ENCODE results near the gene MARK4.

Gene MARK4

GRCh38 chr19:45275370-45275971 lies 24.4 kb downstream of the MARK4 start:
- no peak for DNase-seq

GRCh38 chr19:45276284-45276687 lies 25.2 kb downstream of the MARK4 start:
- no peak for DNase-seq

DNA sequence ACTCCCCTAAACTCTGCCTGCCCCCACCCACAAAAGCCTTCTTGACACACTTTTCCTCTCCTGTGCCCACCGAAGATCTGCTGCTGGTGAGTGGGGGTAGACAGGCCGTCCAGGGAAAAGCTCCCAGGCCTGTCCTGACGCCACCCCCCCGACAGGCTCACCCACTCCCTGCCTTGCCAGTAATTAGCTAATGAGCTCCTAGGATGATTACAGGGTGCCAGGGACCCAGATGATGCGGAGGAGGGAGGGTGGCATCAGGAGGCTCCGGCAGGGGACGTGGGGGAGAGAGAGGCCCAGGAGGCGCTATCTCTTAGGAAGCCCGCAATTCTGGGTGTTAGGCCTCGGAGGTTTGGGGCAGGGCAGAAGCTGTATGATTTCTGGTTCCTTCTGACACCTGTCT lies 27.0 kb downstream of the MARK4 start:
- no peak for DNase-seq

GRCh38 chr19:45279587-45280192 lies 28.6 kb downstream of the MARK4 start:
- no peak for DNase-seq

DNA sequence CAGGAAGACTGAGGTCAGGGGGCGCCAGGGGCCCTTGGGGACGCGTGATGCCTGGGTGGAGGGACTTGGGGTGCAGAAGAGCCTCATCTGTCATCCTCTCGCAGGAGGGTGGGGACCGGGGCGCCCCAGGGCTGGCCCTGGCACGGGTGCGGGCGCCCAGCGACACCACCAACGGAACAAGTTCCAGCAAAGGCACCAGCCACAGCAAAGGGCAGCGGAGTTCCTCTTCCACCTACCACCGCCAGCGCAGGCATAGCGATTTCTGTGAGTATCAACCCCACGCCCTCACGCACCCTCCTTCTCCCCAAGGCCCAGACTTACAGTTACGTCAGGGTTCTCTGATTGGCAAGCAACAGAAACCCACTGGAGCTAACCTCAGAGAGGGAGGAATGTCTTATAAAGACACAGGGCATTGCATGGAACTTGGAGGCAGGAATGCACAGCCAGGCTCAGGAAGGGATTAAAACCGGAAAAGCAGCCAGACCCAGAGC lies 29.4 kb downstream of the MARK4 start:
- peak; percentile 37 to 54 (median 45) for DNase-seq

DNA sequence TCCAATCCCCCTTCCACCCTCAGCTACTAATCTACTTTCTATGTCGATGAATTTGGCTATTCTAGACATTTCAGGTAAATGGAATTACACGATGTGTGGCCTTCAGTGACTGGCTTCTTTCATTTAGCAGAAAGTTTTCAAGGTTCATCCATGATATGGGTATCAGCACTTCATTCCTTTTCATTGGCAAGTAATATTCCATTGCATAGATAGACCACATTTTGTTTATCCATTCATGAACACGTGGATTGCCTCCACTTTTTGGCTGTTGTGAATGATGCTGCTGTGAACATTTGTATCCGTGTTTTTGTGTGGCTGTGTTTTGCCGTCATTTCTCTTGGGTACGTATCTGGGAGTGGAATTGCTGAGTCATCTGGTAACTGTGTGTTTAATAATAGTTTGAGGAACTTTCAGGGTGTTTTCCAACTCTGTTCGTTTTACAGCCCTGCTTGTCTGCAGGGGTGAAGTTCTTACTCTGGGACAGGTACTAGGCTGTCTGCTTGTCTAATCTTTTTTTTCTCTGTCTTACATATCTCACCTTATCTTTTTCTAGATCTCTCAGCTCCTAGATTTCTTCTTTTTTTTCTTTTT lies 32.5 kb downstream of the MARK4 start:
- peak; percentile 57 to 87 (median 72) for DNase-seq

DNA sequence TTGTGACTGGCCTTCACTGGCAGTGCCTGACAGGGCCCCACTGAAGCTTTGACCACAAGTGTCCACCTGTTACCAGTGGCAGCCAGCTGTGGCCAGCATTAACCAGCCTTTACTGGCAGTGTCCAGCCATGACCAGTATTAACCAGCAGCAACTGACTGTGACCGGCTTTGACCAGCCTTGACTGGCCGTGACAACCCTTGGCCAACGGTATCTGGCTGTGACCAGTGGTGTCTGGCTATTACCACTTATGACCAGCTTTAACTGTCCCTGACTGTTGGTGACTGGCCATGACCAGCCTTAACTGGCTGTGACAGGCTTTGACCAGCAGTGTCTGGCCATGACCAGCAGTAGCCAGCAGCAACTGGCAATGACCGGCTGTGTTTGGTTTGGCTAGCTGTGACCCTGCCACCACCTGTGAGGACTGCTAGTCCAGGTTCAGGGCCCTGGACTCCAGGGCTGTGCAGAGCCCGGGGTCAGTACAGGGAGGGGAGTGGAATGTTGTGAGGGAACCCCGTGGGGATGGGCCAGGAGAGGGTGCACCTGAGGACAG lies 39.4 kb downstream of the MARK4 start:
- DNase-seq, result no peak

DNA sequence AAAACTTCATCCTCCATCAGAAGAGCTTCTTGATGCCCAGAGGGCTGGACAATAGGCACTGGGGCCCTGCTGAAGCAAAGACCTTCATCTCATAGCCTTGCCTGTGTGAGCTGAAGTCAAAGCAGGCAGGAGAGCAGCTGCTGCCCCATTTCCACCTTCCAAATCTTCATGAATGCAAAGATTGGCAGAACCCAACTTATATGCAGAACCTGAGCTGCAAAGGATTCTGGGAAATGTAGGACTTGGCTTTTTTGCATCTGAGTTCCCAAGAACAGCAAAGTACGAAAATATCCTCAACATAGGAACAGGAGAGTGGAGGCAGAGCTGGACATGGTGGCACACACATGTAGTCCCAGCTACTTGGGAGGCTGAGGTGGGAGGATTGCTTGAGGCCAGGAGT lies 40.8 kb downstream of the MARK4 start:
- DNase-seq, result no peak

GRCh38 chr19:45293682-45294081 lies 42.6 kb downstream of the MARK4 start:
- no peak for DNase-seq

DNA sequence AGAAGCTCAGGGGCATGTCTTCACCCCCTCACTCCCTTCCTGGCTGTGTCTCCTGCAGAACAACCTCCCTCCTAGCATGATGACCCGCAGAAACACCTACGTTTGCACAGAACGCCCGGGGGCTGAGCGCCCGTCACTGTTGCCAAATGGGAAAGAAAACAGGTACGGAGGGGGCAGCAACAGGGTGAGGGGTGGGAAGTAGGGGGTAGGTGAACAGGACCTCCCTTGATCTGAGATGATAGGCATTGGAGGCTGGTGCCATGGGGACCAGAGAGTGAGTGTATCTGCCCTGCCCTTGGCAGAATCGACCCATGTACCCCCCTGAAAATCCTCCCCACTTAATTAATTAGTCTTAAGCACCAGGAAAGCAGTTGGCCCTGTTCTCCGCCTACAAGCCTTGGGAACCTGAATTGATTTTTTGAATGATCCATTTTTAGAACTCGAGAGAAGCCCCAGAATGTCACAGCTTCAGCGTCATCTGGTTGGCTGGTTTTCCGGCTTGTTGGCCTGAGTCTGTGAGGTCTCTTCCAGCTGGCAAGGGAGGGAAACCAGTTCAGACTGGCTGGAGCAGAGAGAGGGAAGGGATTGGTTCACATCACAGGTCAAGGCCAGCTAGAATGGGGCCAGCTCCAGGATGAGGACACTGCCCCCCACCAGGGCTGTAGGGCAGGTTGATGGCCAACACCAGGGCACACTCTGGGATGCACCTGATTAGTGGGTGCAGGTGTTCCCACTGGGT lies 43.4 kb downstream of the MARK4 start:
- no peak for DNase-seq

DNA sequence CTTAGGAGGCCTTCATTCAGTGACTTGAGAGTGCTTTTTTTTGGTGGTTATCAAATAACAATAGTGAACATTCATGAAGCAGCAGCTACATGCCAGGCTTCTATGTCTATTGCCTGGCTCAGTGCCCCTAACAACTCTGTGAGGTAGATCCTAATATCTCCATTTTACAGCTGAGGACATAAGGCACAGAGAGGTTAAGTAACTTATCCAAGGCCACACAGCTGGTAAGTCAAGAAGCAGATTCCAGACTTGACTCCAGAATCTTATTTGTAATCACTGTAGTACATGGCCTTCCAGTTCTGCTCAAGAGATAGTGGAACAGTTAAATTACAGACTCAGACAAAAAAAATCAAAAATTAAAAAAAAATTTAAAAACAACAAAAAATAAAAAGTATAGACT lies 44.8 kb downstream of the MARK4 start:
- no peak for DNase-seq

- DNase-seq, result peak; percentile 32 to 78 (median 64)
These were observed 45.3 kb downstream of the MARK4 start for GRCh38 chr19:45296355-45296754.

DNA sequence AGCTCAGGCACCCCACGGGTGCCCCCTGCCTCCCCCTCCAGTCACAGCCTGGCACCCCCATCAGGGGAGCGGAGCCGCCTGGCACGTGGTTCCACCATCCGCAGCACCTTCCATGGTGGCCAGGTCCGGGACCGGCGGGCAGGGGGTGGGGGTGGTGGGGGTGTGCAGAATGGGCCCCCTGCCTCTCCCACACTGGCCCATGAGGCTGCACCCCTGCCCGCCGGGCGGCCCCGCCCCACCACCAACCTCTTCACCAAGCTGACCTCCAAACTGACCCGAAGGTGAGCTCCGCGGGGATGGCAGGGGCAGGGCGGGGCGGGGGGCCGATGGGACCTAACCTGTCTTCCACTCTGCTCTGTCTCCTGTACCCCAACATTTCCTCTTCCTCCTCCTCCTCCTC lies 46.6 kb downstream of the MARK4 start:
- DNase-seq, result no peak

DNA sequence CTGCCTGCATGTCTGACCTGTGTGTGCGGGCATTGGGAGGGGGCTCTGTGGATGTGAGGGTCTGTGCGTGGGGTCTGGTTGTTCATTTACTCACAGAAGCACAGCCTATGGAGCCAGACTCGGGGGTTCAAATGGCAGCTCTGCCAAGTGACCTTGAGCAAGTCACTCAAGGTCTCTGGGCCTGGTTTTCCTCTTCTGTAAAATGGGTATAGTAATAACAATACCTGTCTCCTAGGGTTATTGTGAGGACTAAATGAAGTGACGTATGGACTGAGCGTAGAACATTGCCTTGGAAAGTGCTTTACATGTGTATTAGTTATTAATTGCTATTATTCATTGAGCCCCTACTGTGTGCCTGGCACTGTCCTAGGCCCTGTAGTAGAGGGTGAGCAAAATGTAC lies 47.2 kb downstream of the MARK4 start:
- DNase-seq, result no peak

DNA sequence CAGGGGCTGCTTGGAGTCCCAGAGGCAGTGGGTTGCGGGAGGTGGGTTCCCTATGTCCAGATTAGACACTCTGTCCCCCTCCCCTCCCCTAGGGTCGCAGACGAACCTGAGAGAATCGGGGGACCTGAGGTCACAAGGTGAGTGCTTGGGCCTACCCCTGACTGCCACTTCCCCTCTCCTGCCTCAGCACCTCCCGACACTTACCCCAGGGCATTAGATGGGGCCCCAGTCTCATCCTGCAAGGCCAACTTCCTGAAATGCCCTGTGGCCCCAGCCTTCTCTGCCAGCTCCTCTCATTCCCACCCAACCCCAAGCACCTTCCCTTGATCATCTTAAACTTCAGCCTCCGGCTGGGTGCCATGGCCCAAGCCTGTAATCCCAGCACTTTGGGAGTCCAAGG lies 48.6 kb downstream of the MARK4 start:
- no peak for DNase-seq

GRCh38 chr19:45302416-45302815 lies 51.3 kb downstream of the MARK4 start:
- no peak for DNase-seq

GRCh38 chr19:45303269-45304060 lies 52.4 kb downstream of the MARK4 start:
- DNase-seq, result no peak

GRCh38 chr19:45304141-45304926 lies 53.3 kb downstream of the MARK4 start:
- DNase-seq, result no peak

GRCh38 chr19:45305007-45305406 lies 53.9 kb downstream of the MARK4 start:
- DNase-seq, result no peak

- no peak for DNase-seq
These were observed 54.4 kb downstream of the MARK4 start for GRCh38 chr19:45305421-45305820.

DNA sequence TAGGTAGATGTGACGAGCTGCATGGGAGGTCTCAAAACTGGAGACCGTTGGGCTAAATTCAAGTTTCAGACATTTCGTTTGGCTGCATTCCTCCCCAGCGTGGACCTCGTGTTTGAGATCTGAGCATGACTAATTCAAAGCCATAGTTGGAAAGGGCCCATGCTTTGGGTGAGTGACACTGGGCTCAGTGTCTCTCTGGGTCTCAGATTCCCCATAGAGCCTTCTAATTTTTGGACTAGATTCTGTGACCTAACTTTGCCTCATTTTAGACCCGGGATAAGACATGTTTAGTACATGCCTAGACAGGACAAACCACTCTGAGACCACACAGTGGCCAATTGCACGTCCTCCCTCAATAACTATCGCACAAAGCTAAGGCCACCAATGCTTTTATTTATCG lies 55.0 kb downstream of the MARK4 start:
- DNase-seq, result no peak

All from suppressor macrophage (primary cell).